ENCODE measurements around the gene ROR1.
"Not testable (repeated sequence)": the region's sequence is repeated elsewhere in the genome, so short reads cannot be mapped to it uniquely, and the experiment has no call there.

Gene ROR1

GRCh38 chr1:63794354-63794753 lies 20.5 kb downstream of the ROR1 start:
- DNase-seq = no peak

- peak; percentile 41 to 69 for DNase-seq
Observed at GRCh38 chr1:63794939-63795378, 21.1 kb downstream of the ROR1 start.

GRCh38 chr1:63795455-63795854 lies 21.6 kb downstream of the ROR1 start:
- no peak for DNase-seq

GRCh38 chr1:63797056-63797726 lies 23.4 kb downstream of the ROR1 start:
- no peak for DNase-seq

GRCh38 chr1:63798284-63798683 lies 24.5 kb downstream of the ROR1 start:
- no peak for DNase-seq

GRCh38 chr1:63799307-63799706 lies 25.5 kb downstream of the ROR1 start:
- no peak for DNase-seq

GRCh38 chr1:63799820-63800219 lies 26.0 kb downstream of the ROR1 start:
- DNase-seq = peak; percentile 38 to 53

- DNase-seq = no peak
Observed at GRCh38 chr1:63802109-63802508, 28.3 kb downstream of the ROR1 start.

GRCh38 chr1:63804829-63805484 lies 31.1 kb downstream of the ROR1 start:
- no peak for DNase-seq

GRCh38 chr1:63807046-63807445 lies 33.2 kb downstream of the ROR1 start:
- DNase-seq = peak; percentile 45 to 86

GRCh38 chr1:63810936-63811469 lies 37.2 kb downstream of the ROR1 start:
- DNase-seq = no peak

- no peak for DNase-seq
Observed at GRCh38 chr1:63812071-63812700, 38.4 kb downstream of the ROR1 start.

GRCh38 chr1:63813829-63814277 lies 40.0 kb downstream of the ROR1 start:
- peak in 1 of 2 experiments; percentile 45 for DNase-seq

GRCh38 chr1:63816217-63816815 lies 42.5 kb downstream of the ROR1 start:
- DNase-seq = not testable (repeated sequence)

GRCh38 chr1:63817152-63817667 lies 43.4 kb downstream of the ROR1 start:
- DNase-seq = peak; percentile 80 to 82

GRCh38 chr1:63817700-63818099 lies 43.9 kb downstream of the ROR1 start:
- no peak for DNase-seq

GRCh38 chr1:63818567-63819325 lies 44.9 kb downstream of the ROR1 start:
- DNase-seq = no peak

GRCh38 chr1:63819795-63820194 lies 46.0 kb downstream of the ROR1 start:
- no peak for DNase-seq

- peak in 1 of 2 experiments; percentile 33 for DNase-seq
Observed at GRCh38 chr1:63821091-63822005, 47.5 kb downstream of the ROR1 start.

GRCh38 chr1:63822540-63822939 lies 48.7 kb downstream of the ROR1 start:
- DNase-seq = no peak

- no peak for DNase-seq
Observed at GRCh38 chr1:63824451-63824850, 50.6 kb downstream of the ROR1 start.
